GM23338 (cell line): ENCODE results near the gene DOCK2. TPM values are rescaled to one million over a fixed set of nuclear protein-coding genes. Genes with fewer than 3 reads are reported as not detected.

Experiments used
- ATAC-seq: fragments of 200-7000 bp; cut with Tn5 transposase; 3 replicates; pipeline ENCODE4 v1.9.1; 2020
- DNase-seq: peaks from one replicate; pipeline ENCODE4 v3.0.0-alpha.2; 2015; ENCODE audit warnings: low spot score
- H2AFZ ChIP-seq: fragments of 200-600 bp; sonication (generic); 2 replicates; pipeline ENCODE4 v1.8.0; 2016; ENCODE audit warnings: antibody characterized with exemption, mild to moderate bottlenecking, moderate library complexity
- H3F3A ChIP-seq: fragments of 200-600 bp; sonication (generic); replicated peaks from 2 replicates; pipeline ENCODE4 v1.8.0; 2017; ENCODE audit warnings: antibody characterized with exemption, mixed run types, low read depth
- H3K27ac ChIP-seq: fragments of 200-600 bp; sonication (generic); 2 replicates; pipeline ENCODE4 v1.6.1; 2016; ENCODE audit warnings: low read depth
- H3K27me3 ChIP-seq: fragments of 200-600 bp; sonication (generic); 2 replicates; pipeline ENCODE4 v1.8.0; 2016; ENCODE audit warnings: mild to moderate bottlenecking, mixed run types, moderate library complexity; ENCODE audit not compliant: insufficient read depth
- H3K36me3 ChIP-seq: fragments of 200-600 bp; sonication (generic); 2 replicates; pipeline ENCODE4 v1.8.0; 2016; ENCODE audit warnings: mild to moderate bottlenecking; ENCODE audit not compliant: insufficient read depth
- H3K4me1 ChIP-seq: fragments of 200-600 bp; sonication (generic); 2 replicates; pipeline ENCODE4 v1.8.0; 2016; ENCODE audit warnings: mild to moderate bottlenecking, moderate library complexity; ENCODE audit not compliant: insufficient read depth
- H3K4me2 ChIP-seq: fragments of 200-600 bp; sonication (generic); 2 replicates; pipeline ENCODE4 v1.7.1; 2017; ENCODE audit warnings: mixed run types
- H3K4me3 ChIP-seq: fragments of 200-600 bp; sonication (generic); 2 replicates; pipeline ENCODE4 v1.6.1; 2016; ENCODE audit warnings: mixed run types
- H3K79me2 ChIP-seq: fragments of 200-600 bp; sonication (generic); replicated peaks from 2 replicates; pipeline ENCODE4 v1.8.0; 2017; ENCODE audit warnings: mild to moderate bottlenecking; ENCODE audit not compliant: insufficient read depth
- H3K9me2 ChIP-seq: fragments of 200-600 bp; sonication (generic); 2 replicates; pipeline ENCODE4 v1.8.0; 2017; ENCODE audit not compliant: insufficient read depth
- H4K20me1 ChIP-seq: fragments of 200-600 bp; sonication (generic); replicated peaks from 2 replicates; pipeline ENCODE4 v1.8.0; 2017; ENCODE audit warnings: mild to moderate bottlenecking; ENCODE audit not compliant: insufficient read depth
- H3K27ac Mint-ChIP-seq: 2 replicates; pipeline ENCODE4 v1.8.0; 2020; ENCODE audit warnings: inconsistent platforms, mild to moderate bottlenecking, moderate library complexity, mixed read lengths
- H3K27me3 Mint-ChIP-seq: 3 replicates; pipeline ENCODE4 v1.8.0; 2022; ENCODE audit warnings: low read depth, mild to moderate bottlenecking, moderate library complexity, mixed read lengths, inconsistent platforms; ENCODE audit not compliant: insufficient read depth, poor library complexity
- H3K36me3 Mint-ChIP-seq: 3 replicates; pipeline ENCODE4 v1.8.0; 2021; ENCODE audit warnings: low read depth, mild to moderate bottlenecking, inconsistent platforms, moderate library complexity, mixed read lengths
- H3K4me1 Mint-ChIP-seq: 3 replicates; pipeline ENCODE4 v1.8.0; 2020; ENCODE audit warnings: mild to moderate bottlenecking, inconsistent platforms, mixed read lengths
- H3K4me3 Mint-ChIP-seq: 3 replicates; pipeline ENCODE4 v1.8.0; 2021; ENCODE audit warnings: moderate library complexity, mild to moderate bottlenecking, inconsistent platforms, mixed read lengths
- H3K9me3 Mint-ChIP-seq: 3 replicates; pipeline ENCODE4 v1.8.0; 2020; ENCODE audit warnings: moderate library complexity, mild to moderate bottlenecking, inconsistent platforms, mixed read lengths
- CREB1 ChIP-seq: fragments of 250-450 bp; sonication (Bioruptor Pico); IDR thresholded peaks from 2 replicates; pipeline ENCODE4 v1.5.0; 2020; ENCODE audit warnings: low read depth, mild to moderate bottlenecking, moderate library complexity
- EZH2 ChIP-seq: fragments of 200-600 bp; sonication (generic); IDR thresholded peaks from one replicate; pipeline ENCODE4 v1.8.0; 2017; ENCODE audit warnings: antibody characterized with exemption, mild to moderate bottlenecking, low read depth; ENCODE audit not compliant: unreplicated experiment
- EZH2phosphoT487 ChIP-seq: fragments of 200-600 bp; sonication (generic); IDR thresholded peaks from one replicate; pipeline ENCODE4 v1.8.1; 2018; ENCODE audit warnings: antibody characterized with exemption; ENCODE audit not compliant: unreplicated experiment
- JUNB ChIP-seq: IDR thresholded peaks from one replicate; pipeline ENCODE4 v1.6.1; 2016; ENCODE audit warnings: antibody characterized with exemption; ENCODE audit not compliant: unreplicated experiment
- NANOG ChIP-seq: IDR thresholded peaks from 2 replicates; pipeline ENCODE4 v1.6.1; 2016; ENCODE audit warnings: antibody characterized with exemption, borderline replicate concordance
- POLR2AphosphoS5 ChIP-seq: IDR thresholded peaks from 2 replicates; pipeline ENCODE4 v1.6.1; 2016; ENCODE audit warnings: antibody characterized with exemption, low read depth
- STAT1 ChIP-seq: IDR thresholded peaks from one replicate; pipeline ENCODE4 v1.6.1; 2016; ENCODE audit warnings: antibody characterized with exemption; ENCODE audit not compliant: unreplicated experiment
- ZNF114 ChIP-seq: fragments of 250-450 bp; sonication (Bioruptor Pico); IDR thresholded peaks from 2 replicates; pipeline ENCODE4 v1.5.0; 2020; ENCODE audit warnings: mild to moderate bottlenecking, moderate library complexity
- ZNF331 ChIP-seq: fragments of 250-450 bp; sonication (Bioruptor Pico); IDR thresholded peaks from 2 replicates; pipeline ENCODE4 v1.5.0; 2020; ENCODE audit warnings: low read depth, mild to moderate bottlenecking, moderate library complexity
- polyA plus RNA-seq: library from polyadenylated mRNA; unstranded; fragments of >200 nt; fragmentation: Nextera tagmentation; extraction: Ambion mirVana; gene quantifications from 2 replicates; pipeline ENCODE4 v1.2.1, GENCODE V29; 2016
- total RNA-seq: library from RNA; depleted of rRNA; stranded (reverse); fragments of >200 nt; shearing (Covaris generic); gene quantifications from 2 replicates; pipeline ENCODE4 v1.2.3, GENCODE V29; 2014
- TF ChIP-seq, protein P1 (sequence below): fragments of 250-450 bp; sonication (Bioruptor Pico); IDR thresholded peaks from 2 replicates; pipeline ENCODE4 v1.5.0; 2020; ENCODE audit warnings: mild to moderate bottlenecking, moderate library complexity
- TF ChIP-seq, protein P2 (sequence below): IDR thresholded peaks from one replicate; pipeline ENCODE4 v1.6.1; 2018; ENCODE audit warnings: antibody characterized with exemption; ENCODE audit not compliant: unreplicated experiment

The DOCK2 gene
- total and polyA plus RNA-seq, 2 experiments from 2014 or later: 3.7 to 9.4 TPM

DNA sequence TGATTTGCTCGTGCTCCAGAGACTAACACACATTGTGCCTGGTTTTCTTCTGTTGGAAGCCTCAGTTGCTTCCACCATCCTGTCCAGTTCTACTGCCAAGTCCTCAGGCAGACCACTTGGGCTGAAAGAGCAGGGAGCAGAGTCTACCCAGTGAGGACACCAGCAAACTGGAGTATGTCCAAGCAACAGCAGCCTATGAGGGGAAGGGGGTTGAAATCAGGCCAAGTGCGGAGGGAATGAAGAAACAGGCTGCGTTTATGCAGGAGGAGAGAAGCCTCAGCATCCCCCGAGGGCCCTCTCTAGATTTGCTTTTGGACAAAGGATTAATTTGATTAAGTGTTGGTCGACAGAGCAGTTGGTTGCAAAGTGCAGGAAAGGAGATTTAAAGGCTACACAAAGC, 14.5 kb downstream of the DOCK2 start (continued):
- TF ChIP-seq, protein P1, sequence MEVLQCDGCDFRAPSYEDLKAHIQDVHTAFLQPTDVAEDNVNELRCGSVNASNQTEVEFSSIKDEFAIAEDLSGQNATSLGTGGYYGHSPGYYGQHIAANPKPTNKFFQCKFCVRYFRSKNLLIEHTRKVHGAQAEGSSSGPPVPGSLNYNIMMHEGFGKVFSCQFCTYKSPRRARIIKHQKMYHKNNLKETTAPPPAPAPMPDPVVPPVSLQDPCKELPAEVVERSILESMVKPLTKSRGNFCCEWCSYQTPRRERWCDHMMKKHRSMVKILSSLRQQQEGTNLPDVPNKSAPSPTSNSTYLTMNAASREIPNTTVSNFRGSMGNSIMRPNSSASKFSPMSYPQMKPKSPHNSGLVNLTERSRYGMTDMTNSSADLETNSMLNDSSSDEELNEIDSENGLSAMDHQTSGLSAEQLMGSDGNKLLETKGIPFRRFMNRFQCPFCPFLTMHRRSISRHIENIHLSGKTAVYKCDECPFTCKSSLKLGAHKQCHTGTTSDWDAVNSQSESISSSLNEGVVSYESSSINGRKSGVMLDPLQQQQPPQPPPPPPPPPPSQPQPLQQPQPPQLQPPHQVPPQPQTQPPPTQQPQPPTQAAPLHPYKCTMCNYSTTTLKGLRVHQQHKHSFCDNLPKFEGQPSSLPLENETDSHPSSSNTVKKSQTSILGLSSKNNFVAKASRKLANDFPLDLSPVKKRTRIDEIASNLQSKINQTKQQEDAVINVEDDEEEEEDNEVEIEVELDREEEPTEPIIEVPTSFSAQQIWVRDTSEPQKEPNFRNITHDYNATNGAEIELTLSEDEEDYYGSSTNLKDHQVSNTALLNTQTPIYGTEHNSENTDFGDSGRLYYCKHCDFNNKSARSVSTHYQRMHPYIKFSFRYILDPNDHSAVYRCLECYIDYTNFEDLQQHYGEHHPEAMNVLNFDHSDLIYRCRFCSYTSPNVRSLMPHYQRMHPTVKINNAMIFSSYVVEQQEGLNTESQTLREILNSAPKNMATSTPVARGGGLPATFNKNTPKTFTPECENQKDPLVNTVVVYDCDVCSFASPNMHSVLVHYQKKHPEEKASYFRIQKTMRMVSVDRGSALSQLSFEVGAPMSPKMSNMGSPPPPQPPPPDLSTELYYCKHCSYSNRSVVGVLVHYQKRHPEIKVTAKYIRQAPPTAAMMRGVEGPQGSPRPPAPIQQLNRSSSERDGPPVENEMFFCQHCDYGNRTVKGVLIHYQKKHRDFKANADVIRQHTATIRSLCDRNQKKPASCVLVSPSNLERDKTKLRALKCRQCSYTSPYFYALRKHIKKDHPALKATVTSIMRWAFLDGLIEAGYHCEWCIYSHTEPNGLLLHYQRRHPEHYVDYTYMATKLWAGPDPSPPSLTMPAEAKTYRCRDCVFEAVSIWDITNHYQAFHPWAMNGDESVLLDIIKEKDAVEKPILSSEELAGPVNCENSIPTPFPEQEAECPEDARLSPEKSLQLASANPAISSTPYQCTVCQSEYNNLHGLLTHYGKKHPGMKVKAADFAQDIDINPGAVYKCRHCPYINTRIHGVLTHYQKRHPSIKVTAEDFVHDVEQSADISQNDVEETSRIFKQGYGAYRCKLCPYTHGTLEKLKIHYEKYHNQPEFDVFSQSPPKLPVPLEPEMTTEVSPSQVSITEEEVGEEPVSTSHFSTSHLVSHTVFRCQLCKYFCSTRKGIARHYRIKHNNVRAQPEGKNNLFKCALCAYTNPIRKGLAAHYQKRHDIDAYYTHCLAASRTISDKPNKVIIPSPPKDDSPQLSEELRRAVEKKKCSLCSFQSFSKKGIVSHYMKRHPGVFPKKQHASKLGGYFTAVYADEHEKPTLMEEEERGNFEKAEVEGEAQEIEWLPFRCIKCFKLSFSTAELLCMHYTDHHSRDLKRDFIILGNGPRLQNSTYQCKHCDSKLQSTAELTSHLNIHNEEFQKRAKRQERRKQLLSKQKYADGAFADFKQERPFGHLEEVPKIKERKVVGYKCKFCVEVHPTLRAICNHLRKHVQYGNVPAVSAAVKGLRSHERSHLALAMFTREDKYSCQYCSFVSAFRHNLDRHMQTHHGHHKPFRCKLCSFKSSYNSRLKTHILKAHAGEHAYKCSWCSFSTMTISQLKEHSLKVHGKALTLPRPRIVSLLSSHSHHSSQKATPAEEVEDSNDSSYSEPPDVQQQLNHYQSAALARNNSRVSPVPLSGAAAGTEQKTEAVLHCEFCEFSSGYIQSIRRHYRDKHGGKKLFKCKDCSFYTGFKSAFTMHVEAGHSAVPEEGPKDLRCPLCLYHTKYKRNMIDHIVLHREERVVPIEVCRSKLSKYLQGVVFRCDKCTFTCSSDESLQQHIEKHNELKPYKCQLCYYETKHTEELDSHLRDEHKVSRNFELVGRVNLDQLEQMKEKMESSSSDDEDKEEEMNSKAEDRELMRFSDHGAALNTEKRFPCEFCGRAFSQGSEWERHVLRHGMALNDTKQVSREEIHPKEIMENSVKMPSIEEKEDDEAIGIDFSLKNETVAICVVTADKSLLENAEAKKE: no peak
- no peak for TF ChIP-seq EZH2
- no peak for TF ChIP-seq EZH2phosphoT487

DNA sequence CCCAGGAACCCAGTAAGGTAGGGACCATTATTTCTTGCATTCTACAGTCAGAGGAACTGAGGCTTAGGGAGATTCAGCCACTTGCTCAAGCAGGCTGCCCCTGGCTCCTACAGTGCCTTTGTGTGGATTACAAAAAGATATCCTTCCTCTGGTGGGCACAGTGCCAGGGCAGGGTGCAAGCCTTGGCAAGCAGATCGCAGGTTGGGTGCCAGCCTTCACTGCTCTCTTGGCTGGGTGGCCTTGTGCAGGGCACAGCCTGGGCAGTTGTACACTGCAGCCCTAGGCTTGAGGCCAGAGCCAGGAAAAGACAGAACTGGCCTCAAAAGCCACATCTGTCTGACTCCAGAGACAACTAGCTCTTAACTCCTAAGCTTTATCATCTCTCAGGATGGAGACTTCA, 15.0 kb downstream of the DOCK2 start:
- Histone ChIP-seq H4K20me1 (no peaks in the 10 kb centered on the region), H3K27ac (no peak overlapping the region), H3K36me3 (no peaks in the 10 kb centered on the region), H3F3A (no peaks in the 10 kb centered on the region), H3K79me2 (no peaks in the 10 kb centered on the region), H3K4me1 (peaks cover 7% of the 10 kb centered on the region; the same call in 1 of the 2 replicates), H3K9me2 (peaks cover 6% of the 10 kb centered on the region; the same call in 1 of the 2 replicates), H3K4me2 (no peak overlapping the region), H2AFZ (no peak overlapping the region), H3K27me3 (no peaks in the 10 kb centered on the region), H3K4me3 (no peak overlapping the region)
- DNase-seq (no peak), ATAC-seq (no peak)
- H3K4me1 Mint-ChIP-seq: peaks cover 8% of the 10 kb centered on the region
- H3K4me3 Mint-ChIP-seq: no peak overlapping the region
- H3K27me3 Mint-ChIP-seq: peaks cover 3% of the 10 kb centered on the region
- no peaks in the 10 kb centered on the region for H3K9me3 Mint-ChIP-seq
- H3K27ac Mint-ChIP-seq: no peak overlapping the region
- no peaks in the 10 kb centered on the region for H3K36me3 Mint-ChIP-seq
- TF ChIP-seq, protein P2, sequence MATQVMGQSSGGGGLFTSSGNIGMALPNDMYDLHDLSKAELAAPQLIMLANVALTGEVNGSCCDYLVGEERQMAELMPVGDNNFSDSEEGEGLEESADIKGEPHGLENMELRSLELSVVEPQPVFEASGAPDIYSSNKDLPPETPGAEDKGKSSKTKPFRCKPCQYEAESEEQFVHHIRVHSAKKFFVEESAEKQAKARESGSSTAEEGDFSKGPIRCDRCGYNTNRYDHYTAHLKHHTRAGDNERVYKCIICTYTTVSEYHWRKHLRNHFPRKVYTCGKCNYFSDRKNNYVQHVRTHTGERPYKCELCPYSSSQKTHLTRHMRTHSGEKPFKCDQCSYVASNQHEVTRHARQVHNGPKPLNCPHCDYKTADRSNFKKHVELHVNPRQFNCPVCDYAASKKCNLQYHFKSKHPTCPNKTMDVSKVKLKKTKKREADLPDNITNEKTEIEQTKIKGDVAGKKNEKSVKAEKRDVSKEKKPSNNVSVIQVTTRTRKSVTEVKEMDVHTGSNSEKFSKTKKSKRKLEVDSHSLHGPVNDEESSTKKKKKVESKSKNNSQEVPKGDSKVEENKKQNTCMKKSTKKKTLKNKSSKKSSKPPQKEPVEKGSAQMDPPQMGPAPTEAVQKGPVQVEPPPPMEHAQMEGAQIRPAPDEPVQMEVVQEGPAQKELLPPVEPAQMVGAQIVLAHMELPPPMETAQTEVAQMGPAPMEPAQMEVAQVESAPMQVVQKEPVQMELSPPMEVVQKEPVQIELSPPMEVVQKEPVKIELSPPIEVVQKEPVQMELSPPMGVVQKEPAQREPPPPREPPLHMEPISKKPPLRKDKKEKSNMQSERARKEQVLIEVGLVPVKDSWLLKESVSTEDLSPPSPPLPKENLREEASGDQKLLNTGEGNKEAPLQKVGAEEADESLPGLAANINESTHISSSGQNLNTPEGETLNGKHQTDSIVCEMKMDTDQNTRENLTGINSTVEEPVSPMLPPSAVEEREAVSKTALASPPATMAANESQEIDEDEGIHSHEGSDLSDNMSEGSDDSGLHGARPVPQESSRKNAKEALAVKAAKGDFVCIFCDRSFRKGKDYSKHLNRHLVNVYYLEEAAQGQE: no peak
- TF ChIP-seq ZNF114 (CRISPR knock-in tag): no peak
- TF ChIP-seq JUNB: no peak
- no peak for TF ChIP-seq STAT1
- TF ChIP-seq EZH2: no peak
- no peak for TF ChIP-seq CREB1
- no peak for TF ChIP-seq ZNF331 (CRISPR knock-in tag)
- no peak for TF ChIP-seq NANOG
- TF ChIP-seq POLR2AphosphoS5: no peak
